Thoracic aorta (tissue), 2 donors: ENCODE data around the gene ABLIM2. TPM values are rescaled to one million over a fixed set of nuclear protein-coding genes. Genes with fewer than 3 reads are reported as not detected.

ENCODE experiments used
- ATAC-seq: fragments of 150-250 bp; one replicate; pipeline ENCODE4 v1.8.0; 2017; ENCODE audit warnings: low read depth; ENCODE audit not compliant: insufficient number of reproducible peaks, low FRiP score
- DNase-seq: peaks from one replicate; pipeline ENCODE4 v3.0.0-alpha.2; 2020; ENCODE audit warnings: low spot score
- H3K27ac ChIP-seq, 2 donors: fragments of 200-600 bp; sonication (generic); 1 replicate in 1 of 2; 2 replicates in 1 of 2; pipeline ENCODE4 v1.5.1; 2016; ENCODE audit warnings: mild to moderate bottlenecking in 2 of 2, moderate library complexity in 2 of 2
- H3K27me3 ChIP-seq: fragments of 200-600 bp; sonication (generic); replicated peaks from 2 replicates; pipeline ENCODE4 v1.6.0; 2016; ENCODE audit warnings: mild to moderate bottlenecking; ENCODE audit not compliant: insufficient read depth
- H3K36me3 ChIP-seq: fragments of 200-600 bp; sonication (generic); one replicate; pipeline ENCODE4 v1.5.1; 2016
- H3K4me1 ChIP-seq, 2 donors: fragments of 200-600 bp; sonication (generic); 1 replicate in 1 of 2; 2 replicates in 1 of 2; pipeline versions ENCODE4 v1.5.1 to v1.6.0; 2016; ENCODE audit warnings: low read depth in 2 of 2, mild to moderate bottlenecking in 1 of 2; ENCODE audit not compliant: control insufficient read depth in 1 of 2
- H3K4me3 ChIP-seq: fragments of 200-600 bp; sonication (generic); 2 replicates; pipeline ENCODE4 v1.5.1; 2016; ENCODE audit warnings: mild to moderate bottlenecking
- H3K9me3 ChIP-seq: fragments of 200-600 bp; sonication (generic); 2 replicates; pipeline ENCODE4 v1.5.1; 2016
- total RNA-seq, 2 donors: library from RNA; depleted of rRNA; stranded (reverse); fragments of >200 nt; gene quantifications; one replicate each; pipeline versions ENCODE4 v1.1.0 to v1.2.3, GENCODE V29; 2016
- TF ChIP-seq, protein P1 (sequence below): fragments of 200-600 bp; sonication (generic); IDR thresholded peaks from one replicate; pipeline ENCODE4 v1.5.1; 2019; ENCODE audit warnings: antibody characterized with exemption

The ABLIM2 gene
- total RNA-seq, result 10 to 100 TPM; 25.6 to 28.6 TPM

DNA sequence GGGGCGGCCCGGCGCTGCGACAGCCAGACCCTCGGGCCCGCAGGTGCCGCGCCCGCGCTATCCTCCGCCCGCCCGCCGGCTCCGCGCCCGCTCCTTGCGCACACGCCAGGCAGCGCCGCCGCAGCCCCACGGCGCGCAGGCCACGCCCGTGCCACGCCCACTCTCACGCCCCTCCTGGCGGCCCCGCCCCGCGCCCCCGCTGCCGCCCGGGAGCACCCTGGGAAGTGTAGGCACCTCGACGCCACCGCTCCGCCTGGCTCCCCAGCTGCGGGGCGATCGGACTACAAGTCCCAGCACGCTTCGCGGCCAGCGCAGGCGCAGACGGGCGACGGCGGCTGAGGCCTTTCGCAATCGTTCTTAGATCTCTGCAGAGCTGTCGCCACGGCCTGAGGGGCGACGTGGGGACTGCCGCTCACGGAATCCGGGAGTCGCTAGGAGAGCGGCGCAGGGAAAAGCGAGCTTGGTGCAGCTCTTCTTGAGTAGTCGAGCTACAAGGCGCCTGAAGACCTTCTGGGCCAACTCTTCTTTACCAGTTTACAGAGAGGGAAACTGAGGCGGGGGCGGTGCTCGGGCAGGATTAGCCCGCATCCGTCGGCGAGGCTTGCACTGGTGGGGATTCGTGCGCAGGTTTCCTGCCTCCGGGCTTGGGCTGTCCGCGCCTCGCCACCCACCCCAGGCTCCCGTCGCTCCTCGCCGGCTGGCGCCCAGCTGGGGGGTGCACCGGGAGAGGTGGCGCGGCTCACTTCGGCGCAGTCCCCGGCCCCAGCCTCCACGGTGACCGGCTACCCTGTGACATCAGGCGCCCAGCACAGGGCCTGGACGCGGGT, at the start of gene ABLIM2:
Gene ABLIM2, minus strand, starts transcription at position 104 of the 827 bp plus-strand sequence. CDS start 124 bp downstream, outside the sequence.
- no peaks in the 10 kb centered on the region for H3K9me3 ChIP-seq
- TF ChIP-seq, protein P1, sequence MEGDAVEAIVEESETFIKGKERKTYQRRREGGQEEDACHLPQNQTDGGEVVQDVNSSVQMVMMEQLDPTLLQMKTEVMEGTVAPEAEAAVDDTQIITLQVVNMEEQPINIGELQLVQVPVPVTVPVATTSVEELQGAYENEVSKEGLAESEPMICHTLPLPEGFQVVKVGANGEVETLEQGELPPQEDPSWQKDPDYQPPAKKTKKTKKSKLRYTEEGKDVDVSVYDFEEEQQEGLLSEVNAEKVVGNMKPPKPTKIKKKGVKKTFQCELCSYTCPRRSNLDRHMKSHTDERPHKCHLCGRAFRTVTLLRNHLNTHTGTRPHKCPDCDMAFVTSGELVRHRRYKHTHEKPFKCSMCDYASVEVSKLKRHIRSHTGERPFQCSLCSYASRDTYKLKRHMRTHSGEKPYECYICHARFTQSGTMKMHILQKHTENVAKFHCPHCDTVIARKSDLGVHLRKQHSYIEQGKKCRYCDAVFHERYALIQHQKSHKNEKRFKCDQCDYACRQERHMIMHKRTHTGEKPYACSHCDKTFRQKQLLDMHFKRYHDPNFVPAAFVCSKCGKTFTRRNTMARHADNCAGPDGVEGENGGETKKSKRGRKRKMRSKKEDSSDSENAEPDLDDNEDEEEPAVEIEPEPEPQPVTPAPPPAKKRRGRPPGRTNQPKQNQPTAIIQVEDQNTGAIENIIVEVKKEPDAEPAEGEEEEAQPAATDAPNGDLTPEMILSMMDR, result no peak
- H3K27ac ChIP-seq, result peak within 1 kb of the TSS; percentile 34 to 50
- no peaks in the 10 kb centered on the region for H3K27me3 ChIP-seq
- peaks cover 15 to 47% of the 10 kb centered on the region in 2 donors for H3K4me1 ChIP-seq
- no peaks in the 10 kb centered on the region for H3K36me3 ChIP-seq
- ATAC-seq, result peak; percentile 86
- H3K4me3 ChIP-seq, result peak within 1 kb of the TSS; percentile 91
- peak; percentile 88 for DNase-seq

DNA sequence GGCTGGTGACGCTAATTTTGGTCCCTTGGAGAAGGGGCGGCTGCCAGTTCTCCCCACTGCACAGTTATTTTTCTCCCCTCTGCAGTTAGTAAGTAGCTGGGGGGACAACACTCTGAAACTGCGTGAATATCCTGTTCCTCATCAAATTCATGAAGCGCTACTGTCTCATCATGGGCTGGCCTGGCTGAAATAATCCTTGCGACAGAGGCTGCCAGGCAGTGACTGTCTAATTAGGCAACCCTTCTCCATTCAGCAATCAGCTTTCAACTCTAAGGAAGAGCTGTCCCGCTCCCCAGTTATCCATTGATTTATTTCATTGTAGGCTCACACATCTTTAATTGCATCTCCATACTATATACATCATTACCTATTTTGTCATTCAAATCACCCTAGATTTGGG, 48.7 kb upstream of the ABLIM2 start:
- Histone ChIP-seq H3K36me3 (no peaks in the 10 kb centered on the region), H3K4me1 (peaks cover 5 to 16% of the 10 kb centered on the region in 2 donors), H3K9me3 (no peaks in the 10 kb centered on the region), H3K4me3 (no peak overlapping the region), H3K27ac (no peak overlapping the region), H3K27me3 (no peaks in the 10 kb centered on the region)
- DNase-seq, result no peak
- TF ChIP-seq, protein P1, result no peak
- ATAC-seq, result no peak

DNA sequence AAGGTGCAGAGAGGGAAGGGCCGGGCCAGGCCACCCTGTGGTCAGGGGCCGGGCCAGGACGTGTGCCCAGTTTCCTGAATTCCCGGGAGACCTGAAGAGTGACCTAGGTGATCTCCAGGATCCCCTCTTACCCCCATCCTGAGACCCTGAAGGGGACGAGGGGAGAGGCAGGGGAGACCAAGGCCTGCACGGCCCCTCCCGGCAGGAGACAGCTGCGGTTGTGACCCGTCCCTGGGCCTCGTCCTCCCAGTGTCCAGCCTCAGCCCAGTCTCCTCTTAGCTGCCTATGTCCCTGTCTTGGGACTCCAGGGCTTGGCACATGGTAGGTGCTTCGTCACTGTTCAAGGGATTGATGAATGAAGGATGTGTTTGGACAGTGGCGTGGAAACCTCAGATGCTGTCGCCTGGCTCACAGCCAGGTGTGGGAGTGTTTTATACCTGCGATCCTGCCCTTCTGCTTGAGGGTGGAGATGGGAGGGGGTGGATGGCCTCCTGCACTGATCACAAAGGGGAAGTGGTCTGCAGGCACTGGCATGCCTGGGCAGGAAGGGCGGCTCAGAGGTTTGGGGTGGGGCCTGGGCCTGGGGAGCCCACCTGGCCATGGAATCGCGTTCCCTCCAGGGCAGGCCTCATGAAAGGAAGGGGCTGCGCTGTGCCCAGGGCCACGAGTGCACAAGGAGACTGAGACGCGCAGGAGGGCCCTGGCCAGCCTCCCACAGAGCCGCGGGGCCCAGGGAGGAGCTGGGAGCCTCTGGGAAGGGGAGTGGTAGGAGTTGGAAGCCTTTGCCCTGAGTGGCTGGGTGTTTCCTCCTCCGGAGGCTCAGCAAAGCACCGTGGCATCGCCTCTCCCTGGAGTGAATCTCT, 47.4 kb upstream of the ABLIM2 start:
- DNase-seq (no peak), ATAC-seq (no peak)
- TF ChIP-seq, protein P1, result no peak
- peaks cover 5 to 16% of the 10 kb centered on the region in 2 donors for H3K4me1 ChIP-seq
- H3K27ac ChIP-seq, result no peak overlapping the region
- H3K9me3 ChIP-seq, result no peaks in the 10 kb centered on the region
- no peak overlapping the region for H3K4me3 ChIP-seq
- no peaks in the 10 kb centered on the region for H3K27me3 ChIP-seq
- H3K36me3 ChIP-seq, result no peaks in the 10 kb centered on the region

DNA sequence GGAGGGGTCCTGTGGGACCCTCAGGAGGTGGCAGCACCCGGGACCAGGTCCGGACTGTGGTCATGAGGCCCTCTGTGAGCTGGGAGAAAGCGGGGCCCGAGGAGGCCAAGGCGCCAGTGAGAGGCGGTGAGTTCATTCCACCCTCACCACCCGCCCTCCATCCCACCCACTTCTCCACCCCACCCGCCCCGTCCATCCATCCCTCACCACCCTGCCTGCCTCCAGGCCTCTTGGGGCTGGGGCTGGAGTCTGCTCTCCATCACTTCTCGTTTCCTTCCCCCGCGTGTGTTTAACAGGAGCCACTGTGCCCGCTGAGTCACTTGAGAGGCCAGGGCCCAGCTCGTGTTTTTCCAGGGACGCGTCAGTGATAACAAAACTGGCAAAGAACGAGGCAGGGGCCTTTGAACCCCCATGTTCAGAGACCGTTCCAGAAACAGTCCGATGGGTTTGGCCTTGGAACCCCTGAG, 46.7 kb upstream of the ABLIM2 start:
- no peaks in the 10 kb centered on the region for H3K27me3 ChIP-seq
- peak; percentile 29 for ATAC-seq
- H3K4me3 ChIP-seq, result no peak overlapping the region
- peaks cover 5 to 16% of the 10 kb centered on the region in 2 donors for H3K4me1 ChIP-seq
- H3K36me3 ChIP-seq, result no peaks in the 10 kb centered on the region
- H3K27ac ChIP-seq, result no peak overlapping the region
- no peaks in the 10 kb centered on the region for H3K9me3 ChIP-seq
- no peak for DNase-seq
- TF ChIP-seq, protein P1, result no peak
